Naive thymus-derived CD8-positive, alpha-beta T cell (primary cell): Measurements from ENCODE around the gene CYP2A6. TPM values are rescaled to one million over a fixed set of nuclear protein-coding genes. Genes with fewer than 3 reads are reported as not detected.
A peak's percentile ranks its signal among the peaks of the same experiment; 100 is the strongest.

Experiments
- ATAC-seq, 2 donors: fragments of 150-1000 bp; cut with Tn5 transposase in 1 of 2; sonication (Bioruptor Pico), chemical (Tn5 transposase) in 1 of 2; 1 replicate in 1 of 2; 2 replicates in 1 of 2; pipeline ENCODE4 v1.10.0; 2021; ENCODE audit warnings: mild to moderate bottlenecking in 2 of 2, moderate library complexity in 2 of 2
- POLR2A ChIA-PET: fragments of 350-600 bp; sonication (Branson Sonifier 250); formaldehyde crosslinking; loops from one replicate; lab custom pipeline; 2021; ENCODE audit warnings: antibody characterized with exemption; lab: Charles Lee
- DNase-seq, 10 donors: peaks; one replicate each; pipeline versions ENCODE4 v3.0.0 to v3.0.0-alpha.2; 2020 to 2022
- H3K27ac Mint-ChIP-seq, 10 donors: one replicate each; pipeline ENCODE4 v1.8.0; 2020 to 2022; ENCODE audit warnings: mild to moderate bottlenecking in 10 of 10, mixed read lengths in 10 of 10, moderate library complexity in 4 of 10, inconsistent platforms in 1 of 10
- H3K27me3 Mint-ChIP-seq, 5 donors: one replicate each; pipeline ENCODE4 v1.8.0; 2021 to 2022; ENCODE audit warnings: mixed read lengths in 5 of 5
- H3K36me3 Mint-ChIP-seq, 3 donors: one replicate each; pipeline ENCODE4 v1.8.0; 2020 to 2022; ENCODE audit warnings: mixed read lengths in 3 of 3, mild to moderate bottlenecking in 2 of 3, inconsistent platforms in 1 of 3
- H3K4me1 Mint-ChIP-seq, 4 donors: one replicate each; pipeline ENCODE4 v1.8.0; 2021 to 2022; ENCODE audit warnings: mixed read lengths in 4 of 4
- H3K4me3 Mint-ChIP-seq, 10 donors: one replicate each; pipeline ENCODE4 v1.8.0; 2020 to 2022; ENCODE audit warnings: mild to moderate bottlenecking in 10 of 10, mixed read lengths in 10 of 10, moderate library complexity in 6 of 10, inconsistent platforms in 1 of 10
- H3K9me3 Mint-ChIP-seq, 9 donors: one replicate each; pipeline ENCODE4 v1.8.0; 2020 to 2022; ENCODE audit warnings: mixed read lengths in 9 of 9, mild to moderate bottlenecking in 3 of 9, inconsistent platforms in 1 of 9, moderate library complexity in 1 of 9
- polyA plus RNA-seq, 3 donors: library from polyadenylated mRNA; unstranded; fragments of 300-500 nt; fragmentation: Illumina TruSeq; gene quantifications; one replicate each; pipeline ENCODE4 v1.2.3, GENCODE V29; 2021
- total RNA-seq, 8 experiments: library from RNA in 2 of 8; stranded (reverse) in 2 of 8; gene quantifications; one replicate each; pipeline ENCODE4 v1.2.3 and lab custom pipeline; 2021 to 2026

Gene CYP2A6
- total and polyA plus RNA-seq, 5 experiments from 2014 or later = not detected

- ATAC-seq (peak; percentile 51 to 53), DNase-seq (peak in 9 of 10 donors; percentile 55 to 88 (median 70))
- Mint-ChIP-seq H3K9me3 (peaks cover 0 to 2% (median 0%) of the 10 kb centered on the region in 9 donors), H3K27me3 (no peaks in the 10 kb centered on the region), H3K4me3 (peak overlapping the region; percentile 88 to 99 (median 96)), H3K36me3 (peaks cover 0 to 25% (median 5%) of the 10 kb centered on the region in 3 donors), H3K27ac (peak overlapping the region; percentile 98 to 100 (median 99)), H3K4me1 (peaks cover 32 to 54% (median 48%) of the 10 kb centered on the region in 4 donors)
- POLR2A ChIA-PET = interaction anchor here (0.6 to 17.6 kb wide), 23 partner anchors 10 to 778 kb away, joined by 3 to 301 read pairs (median 6); partner anchors contain the start of genes ACTMAP, CEACAM21, COQ8B and HNRNPUL1
Measured at GRCh38 chr19:40797963-40798682, 52.1 kb downstream of the CYP2A6 start.

GRCh38 chr19:40797166-40797962 lies 52.9 kb downstream of the CYP2A6 start:
- Mint-ChIP-seq H3K27me3 (no peaks in the 10 kb centered on the region), H3K27ac (peak overlapping the region; percentile 98 to 100 (median 99)), H3K4me1 (peaks cover 27 to 51% (median 44%) of the 10 kb centered on the region in 4 donors), H3K9me3 (peaks cover 0 to 2% (median 0%) of the 10 kb centered on the region in 9 donors), H3K36me3 (peaks cover 0 to 30% (median 2%) of the 10 kb centered on the region in 3 donors), H3K4me3 (peak overlapping the region; percentile 28 to 98 (median 95))
- POLR2A ChIA-PET = interaction anchor here (0.6 to 17.6 kb wide), 14 partner anchors 11 to 348 kb away, joined by 3 to 301 read pairs (median 10); partner anchors contain the start of genes ACTMAP, COQ8B, ITPKC and MIA
- ATAC-seq (no peak), DNase-seq (no peak)

Other genes with a start within 250 kb of the CYP2A6 start
- gene LTBP4, start 249.1 kb downstream of the CYP2A6 start, total RNA-seq = 100 to 1,000 TPM in 1 of 2 experiments, 10 to 100 TPM in 1; 87.7 to 114 TPM
- 10 to 100 TPM; 13.4 to 27.4 (median 18.0) TPM for gene LTBP4, start 249.1 kb downstream of the CYP2A6 start, polyA plus RNA-seq
- gene NUMBL, start 159.8 kb downstream of the CYP2A6 start, total RNA-seq = 10 to 100 TPM; 15.6 to 16.9 TPM
- 1 to 10 TPM in 1 of 3 donors, under 1 TPM in 2; 0.80 to 1.2 (median 0.83) TPM for gene NUMBL, start 159.8 kb downstream of the CYP2A6 start, polyA plus RNA-seq
- 10 to 100 TPM; 39.2 to 39.3 TPM for gene COQ8B, start 133.6 kb downstream of the CYP2A6 start, total RNA-seq
- 10 to 100 TPM in 2 of 3 donors, 1 to 10 TPM in 1; 9.8 to 14.8 (median 13.3) TPM for gene COQ8B, start 133.6 kb downstream of the CYP2A6 start, polyA plus RNA-seq
- 1 to 10 TPM; 6.3 to 8.1 TPM for gene ITPKC, start 133.3 kb downstream of the CYP2A6 start, total RNA-seq
- 1 to 10 TPM; 2.9 to 5.7 (median 4.0) TPM for gene ITPKC, start 133.3 kb downstream of the CYP2A6 start, polyA plus RNA-seq
- gene ACTMAP, start 100.0 kb downstream of the CYP2A6 start, total RNA-seq = 1 to 10 TPM; 7.0 to 7.1 TPM
- 1 to 10 TPM; 2.5 to 4.6 (median 3.4) TPM for gene ACTMAP, start 100.0 kb downstream of the CYP2A6 start, polyA plus RNA-seq
- gene SNRPA, start 99.2 kb downstream of the CYP2A6 start, total RNA-seq = 10 to 100 TPM; 64.1 to 68.2 TPM
- gene SNRPA, start 99.2 kb downstream of the CYP2A6 start, polyA plus RNA-seq = 10 to 100 TPM; 45.9 to 62.3 (median 60.4) TPM
- gene MIA, start 74.9 kb downstream of the CYP2A6 start, total RNA-seq = 1 to 10 TPM in 1 of 2 experiments, not detected in 1; 2.2 TPM
- not detected for gene MIA, start 74.9 kb downstream of the CYP2A6 start, polyA plus RNA-seq
- 10 to 100 TPM; 47.3 to 48.6 TPM for gene RAB4B, start 72.2 kb downstream of the CYP2A6 start, total RNA-seq
- gene RAB4B, start 72.2 kb downstream of the CYP2A6 start, polyA plus RNA-seq = 10 to 100 TPM; 76.4 to 87.2 (median 87.1) TPM
- 100 to 1,000 TPM; 233 to 243 TPM for gene EGLN2, start 51.3 kb downstream of the CYP2A6 start, total RNA-seq
- 100 to 1,000 TPM; 104 to 214 (median 153) TPM for gene EGLN2, start 51.3 kb downstream of the CYP2A6 start, polyA plus RNA-seq
- not detected for gene CYP2A7, start 31.8 kb upstream of the CYP2A6 start, total RNA-seq
- gene CYP2A7, start 31.8 kb upstream of the CYP2A6 start, polyA plus RNA-seq = not detected
- not detected for gene CYP2B6, start 140.8 kb upstream of the CYP2A6 start, total RNA-seq
- gene CYP2B6, start 140.8 kb upstream of the CYP2A6 start, polyA plus RNA-seq = not detected
- not detected for gene CYP2A13, start 238.0 kb upstream of the CYP2A6 start, total RNA-seq
- gene CYP2A13, start 238.0 kb upstream of the CYP2A6 start, polyA plus RNA-seq = not detected